Ovary (tissue), 9 donors: Measurements from ENCODE around the gene CD4. TPM values are rescaled to one million over a fixed set of nuclear protein-coding genes. Genes with fewer than 3 reads are reported as not detected.

ENCODE experiments used
- DNase-seq, 5 donors: peaks; one replicate each; pipeline ENCODE4 v3.0.0-alpha.2; 2019 to 2020
- H3K27ac ChIP-seq, 2 donors: fragments of 200-600 bp; one replicate each; pipeline versions ENCODE4 v1.5.1 to v1.8.0; 2019 to 2022
- H3K27me3 ChIP-seq: fragments of 200-600 bp; one replicate; pipeline ENCODE4 v1.8.0; 2022
- H3K36me3 ChIP-seq: fragments of 200-600 bp; sonication (generic); one replicate; pipeline ENCODE4 v1.5.1; 2019
- H3K4me1 ChIP-seq: one replicate; pipeline ENCODE4 v1.8.1; 2013; ENCODE audit warnings: mild to moderate bottlenecking, moderate library complexity; ENCODE audit not compliant: insufficient read depth
- H3K4me3 ChIP-seq: fragments of 200-600 bp; sonication (generic); one replicate; pipeline ENCODE4 v1.5.1; 2017
- H3K9me3 ChIP-seq, 2 donors: fragments of 200-600 bp in 1 of 2; sonication (generic) in 1 of 2; one replicate each; pipeline versions ENCODE4 v1.5.1 to v1.8.1; 2013 to 2019; ENCODE audit warnings: mild to moderate bottlenecking in 1 of 2, moderate library complexity in 1 of 2
- EP300 ChIP-seq: sonication (generic); formaldehyde crosslinking; IDR thresholded peaks from one replicate; pipeline ENCODE4 v1.6.1; 2017; ENCODE audit warnings: antibody characterized with exemption
- POLR2A ChIP-seq: fragments of 450-650 bp; IDR thresholded peaks from one replicate; pipeline ENCODE4 v1.6.1; 2017; ENCODE audit warnings: antibody characterized with exemption, mild to moderate bottlenecking, moderate library complexity
- WGBS, 3 donors: extraction: QIAGEN DNeasy Blood & Tissue Kit in 1 of 3; methylation state at CpG; one replicate each; pipeline versions ENCODE4 v1.1.5 to v1.1.7; 2013 to 2017; 5-methylcytosine and 5-hydroxymethylcytosine counted together
- intact Hi-C, 4 donors: fragments of 100-400 bp; cut with DNase I; formaldehyde crosslinking; loops; one replicate each; pipeline versions ENCODE4 v1.11.0 to v1.15.1; 2022 to 2023
- polyA plus RNA-seq, 2 donors: library from polyadenylated mRNA; stranded (reverse); fragments of 200-250 nt in 1 of 2; fragments of 350-450 nt in 1 of 2; fragmentation: Illumina TruSeq in 1 of 2; extraction: RNeasy Lipid Tissue Mini Kit (QIAGEN cat#74804) in 1 of 2; gene quantifications; one replicate each; pipeline ENCODE4 v1.2.3, GENCODE V29; 2013 to 2014
- total RNA-seq, 7 donors: library from RNA; depleted of rRNA in 2 of 7; stranded (reverse); fragments of >200 nt in 2 of 7; fragmentation: NEBNext Ultra II Directional in 3 of 7; extraction: Animal tissue kit (Norgen Biotek cat#: 25700) in 3 of 7; gene quantifications; one replicate each; pipeline versions ENCODE4 v1.1.0 to v1.2.4, GENCODE V29; 2016 to 2023
- TF ChIP-seq, protein P1 (sequence below), 3 donors: fragments of 450-650 bp in 2 of 3; fragments of 200-600 bp in 1 of 3; IDR thresholded peaks; one replicate each; pipeline versions ENCODE4 v1.5.1 to v1.8.0; 2016 to 2022; ENCODE audit warnings: antibody characterized with exemption in 3 of 3, mild to moderate bottlenecking in 1 of 3
- donor health status: DM: no; HTN: no; CAD: no; lungs with moderate emphysema.
- donor health status: DM: no; HTN: no; CAD: no.
- donor health status: Bipolar disorder and iron deficiency.
- donor health status: DM: yes; HTN: yes; CAD: no.
- donor health status: DM: no; HTN: no; CAD: no.
- donor health status: DM: yes; HTN: yes; CAD: no.

CD4 gene
- total and polyA plus RNA-seq, 9 donors, result 2.1 to 40.2 (median 10.3) TPM

DNA sequence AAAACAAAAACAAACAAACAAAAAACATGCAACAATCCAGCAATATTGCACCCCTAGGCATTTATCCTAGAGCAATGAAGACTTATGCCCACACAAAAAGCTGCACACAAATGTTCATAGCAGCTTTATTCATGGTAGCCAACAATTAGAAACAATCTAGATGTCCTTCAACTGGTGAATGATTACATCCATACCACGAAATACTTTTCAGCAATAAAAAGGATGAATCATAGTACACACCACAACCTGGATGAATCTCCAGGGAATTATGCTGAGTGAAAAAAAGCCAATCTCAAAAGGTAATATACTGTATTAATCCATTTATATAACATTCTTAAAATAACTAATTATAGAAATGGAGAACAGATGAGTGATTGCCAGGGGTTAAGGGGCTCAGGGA, 17.8 kb downstream of the CD4 start:
- Histone ChIP-seq H3K4me1 (no peaks in the 10 kb centered on the region), H3K27ac (no peak overlapping the region), H3K4me3 (no peak overlapping the region), H3K9me3 (no peaks in the 10 kb centered on the region), H3K27me3 (no peaks in the 10 kb centered on the region), H3K36me3 (no peaks in the 10 kb centered on the region)
- DNase-seq, result no peak
- intact Hi-C loops, result no loop called here
- TF ChIP-seq POLR2A (no peak), EP300 (no peak)
- TF ChIP-seq, protein P1, sequence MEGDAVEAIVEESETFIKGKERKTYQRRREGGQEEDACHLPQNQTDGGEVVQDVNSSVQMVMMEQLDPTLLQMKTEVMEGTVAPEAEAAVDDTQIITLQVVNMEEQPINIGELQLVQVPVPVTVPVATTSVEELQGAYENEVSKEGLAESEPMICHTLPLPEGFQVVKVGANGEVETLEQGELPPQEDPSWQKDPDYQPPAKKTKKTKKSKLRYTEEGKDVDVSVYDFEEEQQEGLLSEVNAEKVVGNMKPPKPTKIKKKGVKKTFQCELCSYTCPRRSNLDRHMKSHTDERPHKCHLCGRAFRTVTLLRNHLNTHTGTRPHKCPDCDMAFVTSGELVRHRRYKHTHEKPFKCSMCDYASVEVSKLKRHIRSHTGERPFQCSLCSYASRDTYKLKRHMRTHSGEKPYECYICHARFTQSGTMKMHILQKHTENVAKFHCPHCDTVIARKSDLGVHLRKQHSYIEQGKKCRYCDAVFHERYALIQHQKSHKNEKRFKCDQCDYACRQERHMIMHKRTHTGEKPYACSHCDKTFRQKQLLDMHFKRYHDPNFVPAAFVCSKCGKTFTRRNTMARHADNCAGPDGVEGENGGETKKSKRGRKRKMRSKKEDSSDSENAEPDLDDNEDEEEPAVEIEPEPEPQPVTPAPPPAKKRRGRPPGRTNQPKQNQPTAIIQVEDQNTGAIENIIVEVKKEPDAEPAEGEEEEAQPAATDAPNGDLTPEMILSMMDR (IDR thresholded peaks at IDR 0.05), result no peak
- WGBS, 3 donors, result 59 to 72% (median 65%) methylated on average over 1 of the region's 1 CpG

DNA sequence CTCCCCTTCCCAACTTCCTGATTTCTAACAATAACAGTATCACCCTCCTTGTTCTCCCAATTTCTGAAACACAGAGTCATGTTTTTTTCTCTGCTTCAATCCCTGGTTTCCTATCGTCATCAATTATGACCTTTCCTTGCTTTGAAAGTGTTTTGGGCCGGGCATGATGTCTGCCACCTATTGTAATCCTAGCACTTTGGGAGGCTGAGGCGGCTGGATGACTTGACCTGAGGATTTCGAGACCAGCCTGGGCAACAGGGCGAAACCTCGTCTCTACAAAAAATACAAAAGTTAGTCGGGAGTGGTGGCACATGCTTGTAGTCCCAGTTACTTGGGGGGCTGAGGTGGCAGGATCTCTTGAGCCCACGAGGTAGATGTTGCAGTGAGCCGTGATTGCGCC, 19.7 kb downstream of the CD4 start:
- Histone ChIP-seq H3K36me3 (no peaks in the 10 kb centered on the region), H3K27me3 (no peaks in the 10 kb centered on the region), H3K4me3 (no peak overlapping the region), H3K9me3 (no peaks in the 10 kb centered on the region), H3K27ac (no peak overlapping the region), H3K4me1 (no peaks in the 10 kb centered on the region)
- intact Hi-C loops, result no loop called here
- no peak for TF ChIP-seq EP300
- no peak for TF ChIP-seq POLR2A
- TF ChIP-seq, protein P1 (IDR thresholded peaks at IDR 0.05), result no peak
- WGBS, 3 donors, result 82 to 88% (median 82%) methylated on average over 10 of the region's 10 CpGs
- DNase-seq, result no peak

DNA sequence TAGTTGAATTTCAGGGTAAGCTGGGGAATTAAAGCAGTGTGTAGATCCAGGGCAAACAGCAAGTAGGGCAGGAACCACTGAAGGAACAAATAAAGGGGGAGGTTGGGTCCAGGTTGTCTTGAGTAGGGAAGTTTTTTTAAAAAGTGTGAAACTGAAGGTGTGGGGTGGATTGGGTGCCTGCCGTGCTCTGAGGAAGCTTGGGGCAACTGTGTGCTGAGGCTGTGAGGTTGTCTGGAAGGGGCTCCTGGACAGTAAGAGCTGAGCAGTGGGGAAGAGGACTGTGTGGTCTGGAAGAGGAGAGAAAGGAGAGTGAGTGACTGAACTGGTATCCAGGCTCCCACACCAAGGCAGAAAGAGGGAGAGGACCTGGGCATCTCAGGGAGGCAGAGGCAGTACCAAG, 21.4 kb downstream of the CD4 start:
- Histone ChIP-seq H3K4me1 (no peaks in the 10 kb centered on the region), H3K4me3 (no peak overlapping the region), H3K27me3 (no peaks in the 10 kb centered on the region), H3K9me3 (no peaks in the 10 kb centered on the region), H3K36me3 (no peaks in the 10 kb centered on the region), H3K27ac (no peak overlapping the region)
- intact Hi-C loops, result no loop called here
- TF ChIP-seq, protein P1 (IDR thresholded peaks at IDR 0.05), result no peak
- TF ChIP-seq POLR2A, result no peak
- no peak for TF ChIP-seq EP300
- 58 to 83% (median 76%) methylated on average over 1 of the region's 1 CpG for WGBS, 3 donors
- no peak for DNase-seq

DNA sequence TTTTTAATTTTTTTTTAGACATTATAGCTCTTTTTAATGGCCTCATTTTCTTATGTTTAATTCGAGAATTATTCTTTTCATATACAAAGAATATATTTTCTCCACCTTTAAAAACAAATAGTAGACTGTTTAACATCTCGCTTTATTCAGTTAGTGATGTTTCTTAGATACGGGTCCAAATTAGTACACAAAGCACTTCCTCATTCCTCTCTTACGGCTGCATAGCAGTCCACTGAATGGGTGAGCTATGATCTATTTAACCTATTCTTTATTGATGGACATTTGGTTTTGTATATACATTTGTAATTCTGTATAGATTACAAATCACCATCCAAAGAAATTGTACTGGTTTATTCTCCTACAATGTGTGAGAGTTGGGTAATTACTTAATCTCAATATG, 24.0 kb downstream of the CD4 start:
- H3K27ac ChIP-seq, result no peak overlapping the region
- 55 to 65% (median 62%) methylated on average over 4 of the region's 4 CpGs for WGBS, 3 donors
- no peak for DNase-seq
- H3K36me3 ChIP-seq, result no peaks in the 10 kb centered on the region
- TF ChIP-seq, protein P1 (IDR thresholded peaks at IDR 0.05), result no peak
- TF ChIP-seq POLR2A (no peak), EP300 (no peak)
- no peaks in the 10 kb centered on the region for H3K4me1 ChIP-seq
- H3K4me3 ChIP-seq, result no peak overlapping the region
- no peaks in the 10 kb centered on the region for H3K9me3 ChIP-seq
- intact Hi-C loops, result no loop called here
- no peaks in the 10 kb centered on the region for H3K27me3 ChIP-seq

DNA sequence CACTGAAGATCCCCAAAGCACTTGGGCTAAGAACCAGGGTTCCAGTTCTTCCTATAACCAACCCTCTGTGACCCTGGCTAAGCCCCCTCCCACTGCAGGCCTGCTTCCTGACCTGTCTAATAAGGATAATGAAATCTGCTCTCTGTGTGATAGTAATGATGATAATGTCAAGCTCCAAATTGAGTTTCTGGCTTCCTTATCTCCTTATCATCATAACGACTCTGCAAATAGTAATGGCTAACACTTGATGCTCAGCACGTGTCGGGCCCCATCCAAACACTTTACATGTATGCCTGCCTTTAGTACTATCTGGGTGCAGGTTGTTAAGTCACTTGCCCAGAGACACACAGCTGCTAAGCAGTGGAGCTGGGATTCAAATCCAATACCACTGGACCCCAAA, 27.3 kb downstream of the CD4 start:
- H3K9me3 ChIP-seq, result no peaks in the 10 kb centered on the region
- no peaks in the 10 kb centered on the region for H3K36me3 ChIP-seq
- peaks cover 4% of the 10 kb centered on the region for H3K4me1 ChIP-seq
- no peaks in the 10 kb centered on the region for H3K27me3 ChIP-seq
- TF ChIP-seq, protein P1 (IDR thresholded peaks at IDR 0.05), result no peak
- TF ChIP-seq POLR2A (no peak), EP300 (no peak)
- no peak overlapping the region for H3K27ac ChIP-seq
- WGBS, 3 donors, result 58 to 66% (median 63%) methylated on average over 3 of the region's 3 CpGs
- H3K4me3 ChIP-seq, result no peak overlapping the region
- intact Hi-C loops, result no loop called here
- DNase-seq, result no peak
